ENCODE results near the gene FGD2. TPM values are rescaled to one million over a fixed set of nuclear protein-coding genes. Genes with fewer than 3 reads are reported as not detected.

Gene FGD2
- total and polyA plus RNA-seq, 9 of the 15 experiments (the other 6 are each of a cell fraction or from before 2014, with no cell fraction given), result 0.09 TPM; not detected in 8

DNA sequence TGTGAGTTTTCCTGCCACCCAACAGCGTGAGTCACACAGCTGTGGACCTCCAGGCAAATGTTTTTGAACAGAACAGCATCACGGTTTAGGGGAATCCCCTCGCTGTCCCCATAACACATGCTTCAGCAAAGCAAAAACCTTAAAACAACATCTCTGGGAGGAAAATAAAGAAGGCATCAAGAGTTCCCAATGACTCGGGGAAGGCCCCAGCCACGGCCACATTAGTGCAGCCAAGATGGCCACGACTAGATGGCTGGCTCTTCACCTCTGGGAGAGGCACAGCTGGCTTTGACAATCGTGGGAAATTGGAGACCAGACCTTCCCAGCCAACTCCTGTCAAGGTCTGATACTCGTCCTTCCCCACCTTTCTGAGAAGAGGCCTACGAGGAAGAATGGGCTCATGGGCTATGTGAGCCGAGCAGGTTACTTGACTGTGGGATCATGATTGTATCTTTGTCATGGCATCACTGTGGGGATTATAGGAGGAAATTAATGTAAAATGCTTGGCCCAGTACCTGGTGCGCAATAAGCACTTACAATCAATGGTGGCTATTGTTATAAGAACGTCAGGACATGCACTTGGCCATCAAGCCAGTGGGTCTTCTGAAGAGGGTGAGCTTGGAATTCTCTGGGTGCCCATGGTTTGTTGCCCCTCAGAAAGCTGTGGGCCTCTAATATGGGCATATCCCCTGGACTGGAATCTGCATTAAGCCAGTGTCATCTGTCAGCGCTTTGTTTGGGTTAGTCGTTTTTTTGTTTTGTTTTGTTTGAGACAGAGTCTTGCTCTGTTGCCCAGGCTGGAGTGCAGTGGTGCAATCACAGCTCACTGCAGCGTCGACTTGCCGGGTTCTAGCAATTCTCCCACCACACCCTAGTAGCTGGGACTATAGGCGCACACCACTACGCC is 43.6 kb downstream of the FGD2 start (continued):
- TF ChIP-seq ZBTB7A (IDR thresholded peaks at IDR 0.05; ENCODE audit: borderline replicate concordance, control insufficient read depth, low read depth, low read length) (no peak), STAT5A (IDR thresholded peaks at IDR 0.05; ENCODE audit: borderline replicate concordance, low read length) (peak; percentile 81), XRCC3 (IDR thresholded peaks at IDR 0.05) (no peak), SPI1 (IDR thresholded peaks at IDR 0.05; ENCODE audit: borderline replicate concordance, low read depth, low read length) (no peak), FIP1L1 (IDR thresholded peaks at IDR 0.05; ENCODE audit: low read depth, low read length, poor library complexity, severe bottlenecking) (no peak), TAL1 (IDR thresholded peaks at IDR 0.05) (peak; percentile 74; the same call in 1 of the 2 replicates), RNF219 (CRISPR knock-in tag; IDR thresholded peaks at IDR 0.05) (no peak; the same call in 1 of the 2 replicates), ERF (CRISPR knock-in tag; IDR thresholded peaks at IDR 0.05) (peak; percentile 43; the same call in 1 of the 2 replicates), ZNF592 (IDR thresholded peaks at IDR 0.05) (peak; percentile 97), ZNF445 (CRISPR knock-in tag; IDR thresholded peaks at IDR 0.05; ENCODE audit: low read depth) (no peak), ZNF311 (CRISPR knock-in tag; IDR thresholded peaks at IDR 0.05) (peak; percentile 87), ZNF766 (CRISPR knock-in tag; conservative IDR thresholded peaks at IDR 0.05) (no peak), EGR1 (conservative IDR thresholded peaks at IDR 0.05) (no peak), RBM34 (IDR thresholded peaks at IDR 0.05; ENCODE audit: borderline replicate concordance, insufficient read depth, low read length) (no peak), ZNF436 (CRISPR knock-in tag; IDR thresholded peaks at IDR 0.05) (no peak)
- TF ChIP-seq, protein P1, sequence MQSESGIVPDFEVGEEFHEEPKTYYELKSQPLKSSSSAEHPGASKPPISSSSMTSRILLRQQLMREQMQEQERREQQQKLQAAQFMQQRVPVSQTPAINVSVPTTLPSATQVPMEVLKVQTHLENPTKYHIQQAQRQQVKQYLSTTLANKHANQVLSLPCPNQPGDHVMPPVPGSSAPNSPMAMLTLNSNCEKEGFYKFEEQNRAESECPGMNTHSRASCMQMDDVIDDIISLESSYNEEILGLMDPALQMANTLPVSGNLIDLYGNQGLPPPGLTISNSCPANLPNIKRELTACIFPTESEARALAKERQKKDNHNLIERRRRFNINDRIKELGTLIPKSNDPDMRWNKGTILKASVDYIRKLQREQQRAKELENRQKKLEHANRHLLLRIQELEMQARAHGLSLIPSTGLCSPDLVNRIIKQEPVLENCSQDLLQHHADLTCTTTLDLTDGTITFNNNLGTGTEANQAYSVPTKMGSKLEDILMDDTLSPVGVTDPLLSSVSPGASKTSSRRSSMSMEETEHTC (IDR thresholded peaks at IDR 0.05), result no peak
